DLD1 (cell line): ENCODE data around the gene CD1C.
"Not testable (repeated sequence)": the region's sequence is repeated elsewhere in the genome, so short reads cannot be mapped to it uniquely, and the experiment has no call there.

Experiments
- in situ Hi-C: cut with HindIII; loops from 2 replicates; pipeline ENCODE4 v1.10.0; 2017; ENCODE audit warnings: low sequenced_read_pairs

Gene CD1C

DNA sequence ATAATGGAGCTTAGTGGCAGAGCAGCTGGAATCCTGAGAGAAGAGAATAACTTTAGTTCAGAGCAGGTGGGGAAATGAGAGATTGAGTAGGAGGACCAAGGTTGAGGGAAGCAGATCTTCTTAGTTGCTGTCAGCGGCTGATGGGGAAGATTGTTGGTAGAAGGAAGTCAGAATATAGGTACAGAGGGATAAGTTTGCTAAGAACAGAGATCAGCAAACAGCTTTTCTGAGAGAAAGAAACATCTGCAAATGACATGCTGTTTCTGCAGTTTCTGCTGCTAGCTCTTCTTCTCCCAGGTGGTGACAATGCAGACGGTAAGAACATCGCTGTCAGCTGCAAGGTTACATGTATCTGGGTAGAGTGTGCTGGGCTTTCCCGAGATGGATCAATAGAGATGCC lies at the start of gene CD1C:
Gene CD1C, plus strand, starts transcription at position 113 of the 400 bp plus-strand sequence. Its CDS starts 142 bp downstream, at position 255.
- in situ Hi-C loops, result no loop called here

DNA sequence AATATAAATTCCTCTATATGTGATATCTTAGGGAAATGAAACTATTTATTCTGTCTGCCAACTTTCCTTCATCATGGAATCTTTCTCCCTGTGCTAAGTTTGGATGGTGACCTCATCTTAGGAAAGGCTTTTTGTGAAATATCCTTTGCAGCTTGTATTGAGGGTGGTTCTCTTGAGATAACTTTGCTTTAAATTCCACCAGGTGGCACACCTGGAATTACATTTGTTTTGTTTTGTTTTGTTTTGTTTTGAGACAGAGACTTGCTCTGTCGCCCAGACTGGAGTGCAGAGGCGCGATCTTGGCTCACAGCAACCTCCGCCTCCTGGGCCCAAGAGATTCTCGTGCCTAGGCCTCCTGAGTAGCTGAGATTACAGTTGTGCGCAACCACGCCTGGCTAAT lies 43.1 kb upstream of the CD1C start:
- in situ Hi-C loops, result no loop called here

- in situ Hi-C loops, result no loop called here
Observed at GRCh38 chr1:158248118-158248517, 41.6 kb upstream of the CD1C start.

DNA sequence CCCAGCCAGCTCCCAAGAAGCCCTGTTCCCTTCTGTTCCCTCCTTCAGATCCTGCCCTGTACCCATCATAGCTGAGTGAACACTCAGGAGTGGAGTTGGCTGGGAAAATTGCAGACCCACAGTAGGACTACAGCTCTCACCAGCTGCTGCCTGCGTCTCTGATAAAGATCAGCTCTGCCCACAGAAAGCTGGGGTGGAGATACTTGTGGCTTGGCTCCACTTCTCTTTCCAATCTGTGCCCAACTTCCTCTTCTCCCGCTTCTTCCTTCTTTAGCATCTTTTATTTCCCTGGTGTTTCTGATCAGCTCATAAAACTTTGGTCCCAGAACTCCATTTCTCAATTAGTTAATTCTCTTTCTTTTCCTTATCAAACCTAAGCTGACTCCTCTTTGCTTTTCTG lies 41.0 kb upstream of the CD1C start:
- in situ Hi-C loops, result no loop called here

- in situ Hi-C loops, result no loop called here
Observed at GRCh38 chr1:158249646-158250045, 40.1 kb upstream of the CD1C start.

DNA sequence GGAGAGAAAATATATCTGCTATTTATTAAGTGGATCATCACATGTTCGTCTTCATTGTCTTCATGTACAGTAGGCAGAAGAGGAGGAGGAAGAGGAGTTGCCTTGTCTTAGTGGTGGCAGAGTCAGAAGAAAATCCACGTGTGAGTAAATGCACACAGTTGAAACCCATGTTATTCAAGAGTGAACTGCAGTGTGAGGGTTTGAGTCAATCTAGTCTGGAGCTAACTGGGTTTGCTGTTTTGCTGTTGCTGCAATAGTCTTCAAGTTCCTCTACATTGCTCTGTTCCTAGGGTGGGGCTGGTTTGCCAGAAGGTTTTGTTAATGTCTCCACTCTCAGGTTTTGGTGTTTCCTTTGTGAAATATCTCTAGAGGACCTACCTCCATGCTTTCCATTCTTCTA lies 38.6 kb upstream of the CD1C start:
- in situ Hi-C loops, result no loop called here

GRCh38 chr1:158255656-158256055 lies 34.1 kb upstream of the CD1C start:
- in situ Hi-C loops, result no loop called here

DNA sequence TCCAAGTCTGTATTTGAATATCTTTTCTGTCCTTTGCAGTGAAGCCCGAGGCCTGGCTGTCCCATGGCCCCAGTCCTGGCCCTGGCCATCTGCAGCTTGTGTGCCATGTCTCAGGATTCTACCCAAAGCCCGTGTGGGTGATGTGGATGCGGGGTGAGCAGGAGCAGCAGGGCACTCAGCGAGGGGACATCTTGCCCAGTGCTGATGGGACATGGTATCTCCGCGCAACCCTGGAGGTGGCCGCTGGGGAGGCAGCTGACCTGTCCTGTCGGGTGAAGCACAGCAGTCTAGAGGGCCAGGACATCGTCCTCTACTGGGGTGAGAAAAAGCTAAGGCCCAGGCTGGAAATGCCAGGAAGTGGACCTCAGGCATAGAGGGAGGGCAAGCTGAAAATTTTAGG lies 33.0 kb upstream of the CD1C start:
- in situ Hi-C loops, result not testable (repeated sequence)

DNA sequence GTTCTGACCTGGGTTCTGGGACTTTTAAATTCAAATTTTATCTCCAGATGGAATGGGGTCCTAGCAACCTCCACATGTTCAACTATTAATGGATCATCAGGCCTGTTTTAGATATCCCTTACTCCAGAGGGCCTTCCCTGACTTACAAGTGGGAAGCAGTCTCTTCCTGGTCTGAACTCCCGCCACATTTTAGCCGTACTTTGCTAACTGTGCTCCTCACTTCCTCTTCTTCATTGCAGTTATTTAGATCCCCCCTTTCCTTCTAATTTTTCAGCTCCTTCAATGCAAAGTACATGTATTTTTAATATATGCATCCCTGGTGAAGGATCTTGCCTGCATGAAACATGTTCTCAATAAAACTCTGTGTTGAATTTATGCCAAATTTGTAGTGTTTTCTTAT lies 31.8 kb upstream of the CD1C start:
- in situ Hi-C loops, result no loop called here

DNA sequence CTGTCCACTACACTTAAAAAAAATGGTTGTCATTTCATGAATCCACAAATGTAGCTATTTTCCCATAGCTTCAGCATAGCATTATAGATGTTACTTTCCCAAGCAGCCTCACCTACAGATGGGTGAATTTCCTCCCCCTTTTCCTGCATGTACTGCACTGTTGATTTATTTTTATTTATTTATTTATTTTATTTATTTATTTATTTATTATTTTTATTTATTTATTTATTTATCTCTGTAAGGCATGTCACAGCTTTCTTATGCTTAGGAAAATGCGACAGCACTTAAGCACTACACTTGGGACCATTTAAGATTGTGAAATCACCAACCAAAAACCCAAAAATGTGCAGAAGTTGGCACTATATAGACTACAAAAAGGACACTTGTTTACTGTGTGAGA lies 30.6 kb upstream of the CD1C start:
- in situ Hi-C loops, result no loop called here

DNA sequence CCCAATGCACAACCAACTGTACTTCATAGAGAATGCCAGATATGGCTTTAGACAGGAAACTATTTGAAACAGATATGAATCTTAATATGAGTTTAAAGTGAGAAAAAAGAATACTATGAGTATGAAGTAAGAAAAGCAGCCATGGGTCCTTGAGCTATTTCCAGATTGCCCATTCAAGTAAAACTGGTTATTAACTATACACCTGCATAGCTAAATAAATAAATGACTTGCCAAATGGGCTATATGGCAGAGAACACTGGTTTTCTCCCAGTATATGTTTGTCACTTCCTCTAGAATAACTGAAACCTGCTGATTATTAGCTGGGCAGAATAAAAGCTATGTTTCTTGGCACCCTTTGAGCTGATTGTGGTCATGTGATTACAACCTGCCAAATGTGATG lies 17.0 kb upstream of the CD1C start:
- in situ Hi-C loops, result no loop called here

DNA sequence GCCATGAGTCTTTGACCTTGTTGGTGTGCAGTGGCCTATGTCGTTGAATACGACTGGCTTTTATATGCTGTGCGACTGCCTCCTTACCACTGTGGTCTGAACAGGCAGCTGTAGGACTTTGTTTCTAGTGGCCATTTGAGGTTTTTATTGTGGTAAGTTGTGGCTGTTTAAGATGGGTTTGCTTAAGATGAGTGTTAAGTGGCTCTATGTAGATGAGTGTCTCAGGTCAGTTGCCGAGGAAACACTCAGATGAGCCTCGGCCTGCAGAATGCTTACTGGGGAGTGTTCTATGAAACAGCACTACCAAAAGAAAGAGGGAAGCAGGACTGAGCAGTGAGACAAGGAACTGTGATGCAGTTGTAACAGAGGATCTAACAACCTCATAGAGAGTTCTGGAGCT lies 14.9 kb upstream of the CD1C start:
- in situ Hi-C loops, result no loop called here

GRCh38 chr1:158282421-158282820 lies 7.3 kb upstream of the CD1C start:
- in situ Hi-C loops, result not testable (repeated sequence)

- in situ Hi-C loops, result no loop called here
Observed at GRCh38 chr1:158283965-158284364, 5.8 kb upstream of the CD1C start.

DNA sequence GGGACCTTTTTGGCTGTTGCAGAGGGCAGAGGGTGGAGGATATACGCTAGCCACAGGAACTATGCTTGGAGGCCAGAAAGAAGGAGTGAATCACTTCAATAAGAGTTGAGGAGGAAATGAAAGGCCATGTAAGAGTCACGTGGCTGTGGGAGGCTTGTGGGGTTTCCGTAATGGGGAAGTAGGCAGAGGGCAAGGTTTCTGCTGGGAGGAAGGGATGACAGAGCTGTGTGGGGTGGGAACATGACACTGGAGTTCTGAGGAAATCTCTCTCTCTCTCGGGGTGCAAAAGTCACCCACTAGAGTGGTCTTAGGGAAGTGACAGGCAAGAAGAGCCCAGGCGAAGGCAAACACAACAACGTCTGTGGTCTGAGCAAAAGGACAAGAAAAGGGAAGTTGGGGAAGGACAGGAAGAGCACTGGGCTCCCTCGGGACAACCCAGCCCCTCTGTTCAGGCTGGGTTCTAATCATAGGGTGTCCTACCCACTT lies 3.9 kb upstream of the CD1C start:
- in situ Hi-C loops, result no loop called here

DNA sequence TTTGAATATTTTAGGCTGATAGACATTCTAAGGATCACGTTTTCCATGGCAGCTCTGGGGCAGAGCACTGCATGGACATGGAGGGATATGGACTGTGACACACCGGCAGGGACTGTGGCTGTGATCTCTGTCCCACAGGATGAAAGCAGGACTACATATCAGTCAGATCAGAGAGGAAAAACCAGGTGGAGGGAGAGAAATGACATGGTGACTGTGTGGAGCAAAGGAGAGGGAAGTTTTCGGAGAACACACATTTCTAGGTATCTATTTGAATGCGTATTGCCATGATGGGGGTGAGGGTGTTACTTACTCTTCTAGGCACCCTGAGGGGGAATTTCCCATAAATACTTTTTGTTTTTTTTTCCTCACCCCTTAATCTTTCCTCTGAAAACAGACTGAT lies 3.2 kb upstream of the CD1C start:
- in situ Hi-C loops, result no loop called here

DNA sequence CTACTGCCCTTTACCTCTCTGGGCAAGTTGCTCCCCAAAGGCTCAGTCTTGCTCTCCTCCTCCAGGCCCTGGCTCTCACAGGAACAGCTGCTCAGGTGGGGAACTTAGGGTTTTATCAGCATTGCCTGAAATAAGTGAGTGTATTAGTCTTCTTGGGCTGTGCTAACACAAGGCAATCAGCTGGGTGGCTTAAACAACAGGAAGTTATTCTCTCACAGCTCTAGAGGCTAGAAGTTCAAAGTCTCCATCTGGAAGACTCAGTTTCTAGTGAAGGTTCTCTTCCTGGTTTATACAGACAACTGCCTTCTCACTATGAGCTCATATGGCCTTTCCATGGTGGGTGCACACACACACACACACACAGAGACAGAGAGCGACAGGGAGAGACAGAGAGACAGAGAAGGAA lies 2.8 kb upstream of the CD1C start:
- in situ Hi-C loops, result no loop called here

DNA sequence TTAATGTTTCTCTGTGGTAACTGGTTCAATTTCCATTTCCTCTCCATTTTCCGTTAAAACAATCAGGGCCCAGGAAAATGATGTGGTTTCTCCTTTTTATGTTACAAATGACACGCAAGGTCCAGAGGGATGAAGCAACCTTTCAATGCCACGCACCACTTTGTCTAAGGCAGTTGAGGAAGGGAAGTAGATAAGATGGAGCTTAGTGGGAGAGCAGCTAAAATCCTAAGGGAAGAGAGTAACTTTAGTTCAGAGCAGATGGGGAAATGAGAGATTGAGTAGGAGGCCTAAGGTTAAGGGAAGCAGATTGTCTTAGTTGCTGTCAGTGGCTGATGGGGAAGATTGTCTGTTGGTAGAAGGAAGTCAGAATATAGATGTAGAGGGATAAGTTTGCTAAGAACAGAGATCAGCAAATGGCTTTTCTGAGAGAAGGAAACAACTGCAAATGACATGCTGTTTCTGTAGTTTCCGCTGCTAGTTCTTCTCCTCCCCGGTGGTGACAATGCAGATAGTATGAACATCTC lies 660 bp downstream of the CD1C start:
- in situ Hi-C loops, result no loop called here

- in situ Hi-C loops, result no loop called here
Observed at GRCh38 chr1:158295791-158296190, 6.1 kb downstream of the CD1C start.

DNA sequence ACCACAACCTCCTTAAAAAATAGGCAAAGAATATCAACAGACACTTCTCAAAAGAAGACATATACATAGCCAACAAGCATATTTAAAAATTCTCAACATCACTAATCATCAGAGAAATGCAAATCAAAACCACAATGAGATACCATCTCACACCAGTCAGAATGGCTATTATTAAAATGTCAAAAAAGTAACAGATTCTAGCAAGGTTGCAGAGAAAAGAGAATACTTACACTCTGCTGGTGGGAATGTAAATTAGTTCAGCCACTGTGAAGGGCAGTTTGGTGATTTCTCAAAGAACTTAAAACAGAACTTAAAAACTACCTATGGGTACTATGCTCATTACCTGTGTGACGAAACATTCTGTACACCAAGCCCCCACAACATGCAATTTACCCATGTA lies 20.9 kb downstream of the CD1C start:
- in situ Hi-C loops, result no loop called here

DNA sequence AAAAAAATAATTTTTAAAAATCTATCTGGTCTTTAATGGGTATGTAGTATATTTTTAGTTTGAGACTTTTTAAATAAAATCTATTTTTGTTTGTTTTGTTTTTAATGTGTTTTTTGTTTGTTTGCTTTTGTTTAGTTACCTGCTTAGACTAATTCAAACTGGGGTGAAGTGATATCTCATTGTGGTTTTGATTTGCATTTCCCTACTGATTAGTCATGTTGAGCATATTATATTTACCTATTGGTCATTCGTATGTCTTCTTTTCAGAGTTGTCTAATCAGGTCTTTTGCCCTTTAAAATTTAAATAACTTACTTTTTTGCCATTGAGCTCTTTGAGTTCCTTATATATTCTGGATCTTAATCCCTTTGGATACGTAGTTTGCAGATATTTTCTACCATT lies 21.3 kb downstream of the CD1C start:
- in situ Hi-C loops, result no loop called here

DNA sequence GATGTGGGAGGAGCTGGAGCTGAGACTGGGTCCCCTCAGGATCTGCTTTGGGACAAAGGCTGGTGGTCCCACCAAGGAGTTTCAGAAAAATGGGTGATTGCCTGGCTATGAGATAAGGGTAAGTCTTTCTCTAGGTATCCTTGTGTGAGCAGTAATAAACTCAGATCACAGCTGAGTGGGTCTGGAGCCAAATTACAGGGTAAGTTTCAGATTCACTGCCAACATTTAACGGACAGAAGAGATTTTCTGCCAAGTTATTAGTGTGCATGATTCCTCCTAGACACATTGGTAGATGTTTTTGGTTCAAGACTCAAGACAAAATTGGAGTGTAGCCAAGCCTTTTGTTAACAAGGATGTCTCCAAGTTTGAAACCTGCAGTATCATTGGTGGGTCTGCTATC lies 34.1 kb downstream of the CD1C start:
- in situ Hi-C loops, result no loop called here

GRCh38 chr1:158324395-158324794 lies 34.7 kb downstream of the CD1C start:
- in situ Hi-C loops, result no loop called here

GRCh38 chr1:158327481-158327880 lies 37.8 kb downstream of the CD1C start:
- in situ Hi-C loops, result no loop called here
